Stimulated activated CD8-positive, alpha-beta memory T cell treated with anti-CD3 and anti-CD28 coated beads, Interleukin-4, amount 100 ng/mL, for 1 hour (primary cell): ENCODE measurements around the gene DMRT1.

ENCODE experiments used
- DNase-seq, 2 donors: peaks; one replicate each; pipeline ENCODE4 v3.0.0-alpha.2; 2020; ENCODE audit warnings: low read depth in 2 of 2, low spot score in 1 of 2

Gene DMRT1

GRCh38 chr9:970151-970996 lies 128.9 kb downstream of the DMRT1 start:
- no peak for DNase-seq

GRCh38 chr9:971901-972500 lies 130.5 kb downstream of the DMRT1 start:
- DNase-seq: no peak

- DNase-seq: no peak
Observed at GRCh38 chr9:972501-973294, 131.2 kb downstream of the DMRT1 start.

GRCh38 chr9:973295-973834 lies 131.9 kb downstream of the DMRT1 start:
- no peak for DNase-seq

GRCh38 chr9:974031-974995 lies 132.8 kb downstream of the DMRT1 start:
- no peak for DNase-seq

DNA sequence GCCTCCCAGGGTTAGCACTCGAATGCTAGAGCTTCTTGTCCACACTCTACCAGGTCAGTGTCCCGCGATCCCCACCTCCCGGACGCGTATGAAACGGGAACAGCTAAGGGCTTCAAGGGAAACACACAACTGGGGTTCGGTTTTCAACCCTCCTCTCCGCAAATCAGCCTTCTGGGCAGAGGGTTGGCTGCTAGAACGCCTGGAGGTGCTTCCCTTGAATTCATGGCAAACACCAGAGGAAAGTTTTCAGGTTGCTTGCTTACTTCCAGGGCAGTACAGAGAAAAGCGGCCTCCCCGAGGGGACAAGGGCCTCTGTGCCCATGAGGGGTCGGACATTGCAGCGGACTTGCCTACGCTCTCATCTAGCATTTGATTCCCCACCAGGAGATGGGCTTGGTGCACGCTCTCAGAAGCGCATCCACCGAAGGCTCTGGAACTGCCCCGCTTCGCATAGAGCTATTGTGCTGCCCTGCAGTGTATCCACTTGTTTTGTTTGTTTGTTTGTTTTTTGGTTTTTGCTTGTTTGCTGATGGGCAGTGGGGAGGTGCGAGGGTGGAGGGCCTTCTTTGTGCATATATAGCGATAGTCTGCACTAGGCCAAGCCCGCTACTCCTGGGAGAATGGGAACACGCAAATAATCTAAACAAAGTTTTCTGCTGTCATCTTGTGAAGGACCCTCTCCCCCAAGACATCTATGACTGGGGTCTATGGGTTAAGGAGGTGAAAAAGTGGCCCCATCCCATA lies 133.7 kb downstream of the DMRT1 start:
- no peak for DNase-seq

DNA sequence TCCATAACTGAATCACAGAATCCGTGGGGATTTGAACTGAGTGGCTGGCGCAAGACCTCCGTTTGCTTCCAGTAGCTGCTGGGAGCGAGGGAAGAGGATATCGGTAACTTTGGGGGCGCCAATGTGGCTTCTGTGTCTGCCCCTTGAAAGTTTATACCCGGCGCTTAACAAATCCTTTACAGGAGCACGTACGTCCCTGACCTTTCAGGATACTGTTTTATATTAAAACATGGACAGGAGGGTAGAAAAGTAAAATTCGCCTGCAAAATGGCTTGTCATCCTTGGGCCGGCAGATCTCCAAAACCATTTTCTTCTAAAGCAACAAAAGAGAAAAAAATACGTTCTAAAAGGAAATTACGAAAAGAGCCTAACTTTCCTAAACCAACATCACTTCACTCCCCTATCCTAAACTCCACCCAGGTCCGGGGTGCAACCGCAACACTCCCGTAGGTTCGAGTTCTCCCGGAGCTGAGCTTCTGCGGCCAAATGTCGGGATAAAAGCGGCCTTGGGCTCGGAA lies 134.3 kb downstream of the DMRT1 start:
- DNase-seq: no peak

GRCh38 chr9:976258-976942 lies 134.9 kb downstream of the DMRT1 start, which contains the start of gene DMRT3:
Gene DMRT3 (plus strand): TSS chr9:976655. CDS start chr9:977002, 347 bp downstream.
- no peak for DNase-seq

DNA sequence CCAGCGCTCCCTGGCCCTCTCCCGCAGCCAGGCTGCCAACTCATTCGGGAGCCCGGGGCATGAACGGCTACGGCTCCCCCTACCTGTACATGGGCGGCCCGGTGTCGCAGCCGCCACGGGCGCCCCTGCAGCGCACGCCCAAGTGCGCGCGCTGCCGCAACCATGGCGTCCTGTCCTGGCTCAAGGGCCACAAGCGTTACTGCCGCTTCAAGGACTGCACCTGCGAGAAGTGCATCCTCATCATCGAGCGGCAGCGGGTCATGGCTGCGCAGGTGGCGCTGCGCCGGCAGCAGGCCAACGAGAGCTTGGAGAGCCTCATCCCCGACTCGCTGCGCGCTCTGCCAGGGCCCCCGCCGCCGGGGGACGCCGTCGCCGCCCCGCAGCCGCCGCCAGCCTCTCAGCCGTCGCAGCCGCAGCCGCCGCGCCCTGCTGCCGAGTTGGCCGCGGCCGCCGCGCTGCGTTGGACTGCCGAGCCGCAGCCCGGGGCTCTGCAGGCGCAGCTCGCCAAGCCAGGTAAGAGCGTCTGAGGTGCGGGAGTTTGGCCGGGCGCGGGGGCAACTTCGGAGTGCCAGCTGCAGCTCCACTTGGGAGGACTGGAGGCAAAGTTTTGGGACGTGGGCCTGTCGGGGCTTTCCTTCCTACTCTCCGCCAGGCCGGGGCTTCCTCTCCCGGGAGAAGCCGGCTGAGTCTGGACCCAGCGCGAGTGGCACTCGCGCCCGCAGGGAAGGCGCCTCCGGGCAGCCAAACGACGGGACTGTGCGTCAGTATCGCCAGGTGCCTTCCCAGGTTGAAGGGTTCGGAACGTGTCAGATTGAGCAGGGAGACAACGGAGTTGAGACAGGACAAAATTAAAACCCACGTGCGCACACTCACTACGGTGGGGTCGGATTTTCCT lies 135.7 kb downstream of the DMRT1 start:
- DNase-seq: no peak

GRCh38 chr9:977838-978830 lies 136.6 kb downstream of the DMRT1 start:
- DNase-seq: no peak

GRCh38 chr9:979983-980382 lies 138.5 kb downstream of the DMRT1 start:
- no peak for DNase-seq

- no peak for DNase-seq
Observed at GRCh38 chr9:980640-981039, 139.1 kb downstream of the DMRT1 start.

DNA sequence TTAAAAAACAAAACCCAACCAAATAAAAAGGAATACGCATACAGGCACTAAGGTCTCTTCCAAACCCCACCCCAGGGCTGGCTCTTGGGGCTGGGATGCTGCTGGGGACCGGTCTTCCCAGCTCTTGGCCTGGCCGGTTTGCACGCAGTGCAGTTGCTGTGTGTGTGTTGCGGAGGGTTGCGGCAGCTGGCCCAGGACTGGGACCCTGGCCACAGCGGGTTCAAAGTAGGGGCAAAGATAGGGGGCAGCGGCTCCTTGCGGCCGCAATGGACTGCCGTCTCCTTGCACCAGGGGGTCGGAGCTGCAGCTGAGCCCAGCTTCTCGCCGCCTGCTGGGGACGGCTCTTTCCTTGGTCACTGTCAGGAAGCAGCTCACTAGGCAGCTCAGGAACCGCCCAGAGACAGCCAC lies 140.0 kb downstream of the DMRT1 start:
- no peak for DNase-seq

DNA sequence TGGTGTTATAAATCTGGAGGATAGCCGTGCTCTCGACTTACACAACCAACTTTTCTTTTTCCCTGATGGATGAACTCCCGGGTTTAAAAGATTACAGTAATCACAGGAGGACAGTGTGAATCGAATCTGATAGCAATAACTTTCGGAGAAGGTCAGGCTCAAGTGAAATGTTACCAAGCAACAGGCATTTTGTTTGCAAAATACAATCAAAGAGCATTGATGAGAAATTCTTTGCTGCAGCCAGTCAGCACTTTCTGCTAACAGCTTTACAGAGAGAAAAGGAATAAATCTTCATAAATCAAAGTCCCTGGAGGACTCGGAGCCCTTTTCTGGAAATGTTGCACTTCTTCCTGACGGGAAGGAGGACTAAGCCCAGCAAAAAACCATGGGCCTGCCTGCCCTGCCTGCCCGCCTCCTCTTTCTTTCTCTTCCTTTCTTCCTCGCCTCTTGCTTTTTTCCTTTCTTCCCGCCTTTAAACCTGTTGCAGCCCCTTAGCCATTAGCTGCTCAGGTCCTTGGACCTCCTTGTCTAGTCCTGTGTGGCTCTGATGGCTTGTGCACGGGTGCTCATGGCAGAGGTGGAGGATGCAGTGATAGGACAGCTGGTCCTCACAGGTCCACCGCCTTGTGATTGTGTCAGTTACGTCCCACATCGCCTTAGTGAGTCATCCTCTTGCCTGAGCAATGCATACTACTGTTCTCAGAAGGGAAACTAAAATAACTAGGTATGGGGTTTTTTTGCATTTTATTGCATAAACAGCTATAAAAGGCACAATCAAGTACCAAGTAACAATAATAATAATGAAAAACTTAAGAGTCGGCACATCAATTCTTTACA lies 141.1 kb downstream of the DMRT1 start:
- DNase-seq: no peak

GRCh38 chr9:994005-994404 lies 152.5 kb downstream of the DMRT1 start:
- no peak for DNase-seq

GRCh38 chr9:995192-995591 lies 153.7 kb downstream of the DMRT1 start:
- no peak for DNase-seq
